Effector memory CD8-positive, alpha-beta T cell (primary cell): ENCODE data around the gene SND1.

ENCODE experiments used
- ATAC-seq: fragments of 150-1000 bp; cut with Tn5 transposase; replicated peaks from 2 replicates; pipeline ENCODE4 v1.10.0; 2021; ENCODE audit warnings: mild to moderate bottlenecking, moderate library complexity
- DNase-seq, 3 experiments: peaks; one replicate each; pipeline ENCODE4 v3.0.0; 2021
- H3K27ac Mint-ChIP-seq, 2 donors: one replicate each; pipeline ENCODE4 v1.8.0; 2022; ENCODE audit warnings: mild to moderate bottlenecking in 2 of 2, mixed read lengths in 2 of 2, moderate library complexity in 2 of 2
- H3K27me3 Mint-ChIP-seq, 2 donors: one replicate each; pipeline ENCODE4 v1.8.0; 2022; ENCODE audit warnings: mixed read lengths in 2 of 2
- H3K36me3 Mint-ChIP-seq: one replicate; pipeline ENCODE4 v1.8.0; 2022; ENCODE audit warnings: mild to moderate bottlenecking, moderate library complexity, mixed read lengths; ENCODE audit not compliant: insufficient read depth
- H3K4me1 Mint-ChIP-seq, 2 donors: one replicate each; pipeline ENCODE4 v1.8.0; 2022; ENCODE audit warnings: low read depth in 2 of 2, mixed read lengths in 2 of 2
- H3K4me3 Mint-ChIP-seq, 2 donors: one replicate each; pipeline ENCODE4 v1.8.0; 2022; ENCODE audit warnings: mild to moderate bottlenecking in 2 of 2, mixed read lengths in 2 of 2, moderate library complexity in 2 of 2
- H3K9me3 Mint-ChIP-seq, 2 donors: one replicate each; pipeline ENCODE4 v1.8.0; 2022; ENCODE audit warnings: mixed read lengths in 2 of 2
- total RNA-seq, 9 experiments: gene quantifications; one replicate each; lab custom pipeline; 2026; lab: John Stamatoyannopoulos, UW

The SND1 gene
- total RNA-seq, result 182 to 511 (median 250) reads per million in 9 experiments

GRCh38 chr7:127651556-127652332, at the start of gene SND1:
SND1 (plus strand) TSS chr7:127652194; CDS start chr7:127652374, 180 bp downstream.
- DNase-seq, result peak; percentile 97 to 99 (median 98)
- peak within 1 kb of the TSS in 1 of 2 donors; percentile 96 for H3K27ac Mint-ChIP-seq
- H3K36me3 Mint-ChIP-seq, result peaks cover 15% of the 10 kb centered on the region
- H3K4me1 Mint-ChIP-seq, result peaks cover 44 to 48% of the 10 kb centered on the region in 2 donors
- peak; percentile 90 for ATAC-seq
- H3K9me3 Mint-ChIP-seq, result no peaks in the 10 kb centered on the region
- no peaks in the 10 kb centered on the region for H3K27me3 Mint-ChIP-seq
- H3K4me3 Mint-ChIP-seq, result peak within 1 kb of the TSS; percentile 98 to 99

- no peaks in the 10 kb centered on the region for H3K9me3 Mint-ChIP-seq
- H3K36me3 Mint-ChIP-seq, result no peaks in the 10 kb centered on the region
- peaks cover 29 to 32% of the 10 kb centered on the region in 2 donors for H3K27me3 Mint-ChIP-seq
Observed at GRCh38 chr7:127608446-127608845, 43.5 kb upstream of the SND1 start.

DNA sequence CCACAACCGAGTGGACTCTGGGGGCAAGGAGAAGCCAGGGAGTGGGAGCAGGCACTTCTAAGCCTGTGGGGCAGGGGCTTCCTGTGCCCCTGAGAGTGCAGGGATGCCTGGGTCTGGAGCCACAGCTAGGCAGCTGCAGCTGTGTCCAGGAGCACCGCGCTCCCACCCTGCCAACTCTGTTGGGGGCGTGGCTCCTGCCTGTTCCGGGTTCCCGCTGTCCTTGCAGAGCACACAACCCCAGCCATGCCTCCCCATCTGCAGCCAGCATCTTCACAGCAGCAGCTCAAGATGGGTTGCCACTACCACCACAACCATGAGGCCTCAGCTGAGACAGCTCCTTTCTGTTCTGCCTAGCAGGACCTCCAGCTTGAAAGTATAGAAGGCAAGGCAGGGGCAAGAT, 42.7 kb upstream of the SND1 start:
- Mint-ChIP-seq H3K27ac (no peak overlapping the region), H3K4me3 (no peak overlapping the region), H3K4me1 (no peaks in the 10 kb centered on the region), H3K27me3 (peaks cover 36 to 41% of the 10 kb centered on the region in 2 donors), H3K9me3 (no peaks in the 10 kb centered on the region), H3K36me3 (no peaks in the 10 kb centered on the region)
- no peak for DNase-seq
- ATAC-seq, result no peak

More at GRCh38 chr7:127608446-127608845, 43.5 kb upstream of the SND1 start:
- H3K27ac Mint-ChIP-seq, result no peak overlapping the region
- no peak overlapping the region for H3K4me3 Mint-ChIP-seq
- no peaks in the 10 kb centered on the region for H3K4me1 Mint-ChIP-seq
- no peak for DNase-seq
- no peak for ATAC-seq

- Mint-ChIP-seq H3K9me3 (no peaks in the 10 kb centered on the region), H3K4me3 (no peak overlapping the region), H3K27ac (no peak overlapping the region), H3K4me1 (no peaks in the 10 kb centered on the region), H3K27me3 (peaks cover 60 to 70% of the 10 kb centered on the region in 2 donors), H3K36me3 (no peaks in the 10 kb centered on the region)
- no peak for ATAC-seq
- DNase-seq, result no peak
Observed at GRCh38 chr7:127612263-127612662, 39.7 kb upstream of the SND1 start.

- Mint-ChIP-seq H3K4me3 (no peak overlapping the region), H3K36me3 (peaks cover 3% of the 10 kb centered on the region), H3K4me1 (peaks cover 7 to 10% of the 10 kb centered on the region in 2 donors), H3K27me3 (peaks cover 90 to 100% of the 10 kb centered on the region in 2 donors), H3K9me3 (no peaks in the 10 kb centered on the region), H3K27ac (no peak overlapping the region)
- no peak for ATAC-seq
- DNase-seq, result no peak
Observed at GRCh38 chr7:127616724-127617123, 35.3 kb upstream of the SND1 start.

- no peak for DNase-seq
- Mint-ChIP-seq H3K4me1 (peaks cover 7 to 10% of the 10 kb centered on the region in 2 donors), H3K9me3 (no peaks in the 10 kb centered on the region), H3K27ac (no peak within 1 kb of the TSS), H3K27me3 (peaks cover 87 to 98% of the 10 kb centered on the region in 2 donors), H3K4me3 (no peak within 1 kb of the TSS), H3K36me3 (peaks cover 3% of the 10 kb centered on the region)
- ATAC-seq, result no peak
Observed at GRCh38 chr7:127618042-127618441, 34.0 kb upstream of the SND1 start, which contains the start of gene PAX4. PAX4 (minus strand) TSS chr7:127618142; CDS start chr7:127615928, 2,214 bp downstream.

DNA sequence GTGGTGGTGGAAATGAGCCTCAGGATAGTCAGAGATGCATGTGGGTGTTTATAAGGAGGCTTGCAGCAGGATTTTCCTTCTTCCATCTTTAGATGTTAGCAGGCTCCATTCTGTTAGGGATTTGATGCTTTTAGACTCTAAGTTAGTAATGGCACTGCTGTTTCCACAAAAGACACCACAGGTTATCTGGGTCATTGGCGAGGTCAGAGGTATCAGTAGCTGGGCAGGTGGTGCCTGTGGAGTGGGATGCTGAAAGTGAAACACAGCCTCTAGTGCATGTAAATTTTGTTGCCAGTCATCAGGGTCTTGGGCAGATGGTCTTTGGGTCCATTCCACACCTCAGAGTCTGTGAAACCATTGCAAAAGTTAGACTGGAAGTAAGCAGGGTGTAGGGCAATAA, 33.2 kb upstream of the SND1 start:
- peaks cover 3% of the 10 kb centered on the region for H3K36me3 Mint-ChIP-seq
- no peak overlapping the region for H3K27ac Mint-ChIP-seq
- peaks cover 7 to 10% of the 10 kb centered on the region in 2 donors for H3K4me1 Mint-ChIP-seq
- DNase-seq (no peak), ATAC-seq (no peak)
- peaks cover 84 to 94% of the 10 kb centered on the region in 2 donors for H3K27me3 Mint-ChIP-seq
- H3K9me3 Mint-ChIP-seq, result no peaks in the 10 kb centered on the region
- H3K4me3 Mint-ChIP-seq, result no peak overlapping the region

DNA sequence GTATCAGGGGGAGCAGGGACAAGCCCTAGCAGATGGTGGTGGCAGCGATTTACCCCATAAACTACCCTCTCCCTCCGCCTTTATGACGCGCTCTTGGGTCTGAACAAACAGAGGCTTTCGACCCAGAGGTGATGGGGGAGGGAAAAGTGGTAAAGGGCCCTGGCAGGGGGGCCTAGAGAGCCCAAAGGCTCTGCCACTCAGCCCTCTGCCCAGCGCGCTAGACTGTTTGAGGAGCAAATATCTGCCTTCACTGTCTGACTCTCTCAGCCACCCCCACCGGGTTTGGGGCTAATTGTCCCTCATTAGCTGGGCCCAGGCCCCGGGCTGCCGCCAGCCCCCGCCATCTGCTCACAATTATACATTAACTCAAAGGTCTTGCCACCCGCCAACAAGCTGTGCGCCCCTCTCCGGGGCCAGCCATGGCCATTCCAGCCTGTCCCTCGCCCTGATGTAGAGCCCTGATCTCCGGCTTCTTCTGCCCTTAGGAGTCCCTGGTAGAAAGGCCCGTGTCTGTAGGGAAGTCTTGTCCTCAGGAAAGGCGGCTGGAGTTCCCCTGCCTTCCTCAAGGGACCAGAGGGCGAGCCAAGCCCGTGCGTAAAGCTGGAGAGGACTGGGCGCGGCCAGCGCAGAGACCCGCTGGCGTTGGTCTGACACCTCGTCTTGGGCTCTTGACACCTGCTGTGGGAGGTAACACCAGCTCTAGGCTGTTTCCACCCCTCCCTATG, 32.2 kb upstream of the SND1 start:
- DNase-seq (no peak), ATAC-seq (no peak)
- Mint-ChIP-seq H3K4me1 (peaks cover 7 to 10% of the 10 kb centered on the region in 2 donors), H3K36me3 (peaks cover 3% of the 10 kb centered on the region), H3K4me3 (no peak overlapping the region), H3K9me3 (no peaks in the 10 kb centered on the region), H3K27ac (no peak overlapping the region), H3K27me3 (peaks cover 87 to 91% of the 10 kb centered on the region in 2 donors)

- ATAC-seq (no peak), DNase-seq (no peak)
- Mint-ChIP-seq H3K4me3 (peak overlapping the region in 1 of 2 donors; percentile 36), H3K9me3 (no peaks in the 10 kb centered on the region), H3K36me3 (peaks cover 3% of the 10 kb centered on the region), H3K4me1 (peaks cover 7 to 10% of the 10 kb centered on the region in 2 donors), H3K27ac (no peak overlapping the region), H3K27me3 (peaks cover 85% of the 10 kb centered on the region in 2 donors)
Observed at GRCh38 chr7:127620406-127621233, 31.4 kb upstream of the SND1 start.

GRCh38 chr7:127625331-127625730, 26.7 kb upstream of the SND1 start:
- no peak for DNase-seq
- H3K4me1 Mint-ChIP-seq, result peaks cover 6 to 10% of the 10 kb centered on the region in 2 donors
- H3K27ac Mint-ChIP-seq, result no peak overlapping the region
- H3K9me3 Mint-ChIP-seq, result no peaks in the 10 kb centered on the region
- ATAC-seq, result no peak
- peaks cover 38 to 41% of the 10 kb centered on the region in 2 donors for H3K27me3 Mint-ChIP-seq
- H3K36me3 Mint-ChIP-seq, result no peaks in the 10 kb centered on the region
- no peak overlapping the region for H3K4me3 Mint-ChIP-seq

DNA sequence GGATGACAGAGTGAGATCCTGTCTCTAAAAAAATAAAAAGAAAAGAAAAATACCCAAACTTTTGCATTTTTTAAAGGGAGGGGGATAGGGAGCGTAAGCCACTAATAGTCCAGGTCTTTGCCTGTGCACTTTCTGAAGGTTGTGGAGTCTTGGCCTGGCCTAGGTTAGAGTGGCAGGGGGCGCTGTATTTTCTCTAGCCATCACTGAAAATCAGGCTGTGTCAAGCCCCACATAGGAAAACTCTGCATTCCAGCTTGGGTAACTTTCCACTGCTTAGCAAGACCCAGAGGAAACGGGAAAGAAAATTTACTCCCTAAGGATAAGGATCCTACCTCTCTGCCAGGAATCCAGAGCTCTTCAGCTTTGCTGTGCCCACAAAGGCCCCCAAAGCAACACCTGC, 23.5 kb upstream of the SND1 start:
- H3K36me3 Mint-ChIP-seq, result no peaks in the 10 kb centered on the region
- H3K9me3 Mint-ChIP-seq, result no peaks in the 10 kb centered on the region
- peaks cover 0 to 2% of the 10 kb centered on the region in 2 donors for H3K4me1 Mint-ChIP-seq
- no peak overlapping the region for H3K4me3 Mint-ChIP-seq
- H3K27ac Mint-ChIP-seq, result no peak overlapping the region
- H3K27me3 Mint-ChIP-seq, result peaks cover 34% of the 10 kb centered on the region in 2 donors
- DNase-seq (no peak), ATAC-seq (no peak)

- DNase-seq (peak in 2 of 3 experiments; percentile 5 to 15), ATAC-seq (peak; percentile 61)
- peaks cover 0 to 2% of the 10 kb centered on the region in 2 donors for H3K4me1 Mint-ChIP-seq
- H3K27me3 Mint-ChIP-seq, result peaks cover 36 to 37% of the 10 kb centered on the region in 2 donors
- no peaks in the 10 kb centered on the region for H3K9me3 Mint-ChIP-seq
- H3K27ac Mint-ChIP-seq, result no peak overlapping the region
- no peaks in the 10 kb centered on the region for H3K36me3 Mint-ChIP-seq
- H3K4me3 Mint-ChIP-seq, result no peak overlapping the region
Observed at GRCh38 chr7:127629268-127629854, 22.6 kb upstream of the SND1 start.
